WERI-Rb-1 (cell line): ENCODE measurements around the gene SOX18.

Source experiments
- DNase-seq: peaks from one replicate; pipeline ENCODE4 v3.0.0-alpha.2; 2020
- H3K27ac ChIP-seq: fragments of 250-450 bp; sonication (Bioruptor Pico); 2 replicates; pipeline ENCODE4 v1.5.1; 2020; ENCODE audit warnings: mild to moderate bottlenecking, moderate library complexity
- H3K27me3 ChIP-seq: fragments of 250-450 bp; sonication (Bioruptor Pico); 2 replicates; pipeline ENCODE4 v1.5.1; 2021; ENCODE audit warnings: mild to moderate bottlenecking, low read depth, moderate library complexity; ENCODE audit not compliant: insufficient read depth, severe bottlenecking
- H3K36me3 ChIP-seq: fragments of 250-450 bp; sonication (Bioruptor Pico); 2 replicates; pipeline ENCODE4 v1.5.1; 2020; ENCODE audit warnings: mild to moderate bottlenecking, moderate library complexity
- H3K4me3 ChIP-seq: 2 replicates; pipeline ENCODE4 v1.5.1; 2011; ENCODE audit warnings: low read depth, mild to moderate bottlenecking, control low read depth, low read length
- H3K9me3 ChIP-seq: fragments of 250-450 bp; sonication (Bioruptor Pico); 2 replicates; pipeline ENCODE4 v1.5.1; 2021; ENCODE audit warnings: mild to moderate bottlenecking, moderate library complexity; ENCODE audit not compliant: severe bottlenecking
- TF ChIP-seq, protein P1 (sequence below): IDR thresholded peaks from 2 replicates; pipeline ENCODE4 v1.5.1; 2011; ENCODE audit warnings: low read depth, mild to moderate bottlenecking, control low read depth, inconsistent platforms, low read length

Gene SOX18

DNA sequence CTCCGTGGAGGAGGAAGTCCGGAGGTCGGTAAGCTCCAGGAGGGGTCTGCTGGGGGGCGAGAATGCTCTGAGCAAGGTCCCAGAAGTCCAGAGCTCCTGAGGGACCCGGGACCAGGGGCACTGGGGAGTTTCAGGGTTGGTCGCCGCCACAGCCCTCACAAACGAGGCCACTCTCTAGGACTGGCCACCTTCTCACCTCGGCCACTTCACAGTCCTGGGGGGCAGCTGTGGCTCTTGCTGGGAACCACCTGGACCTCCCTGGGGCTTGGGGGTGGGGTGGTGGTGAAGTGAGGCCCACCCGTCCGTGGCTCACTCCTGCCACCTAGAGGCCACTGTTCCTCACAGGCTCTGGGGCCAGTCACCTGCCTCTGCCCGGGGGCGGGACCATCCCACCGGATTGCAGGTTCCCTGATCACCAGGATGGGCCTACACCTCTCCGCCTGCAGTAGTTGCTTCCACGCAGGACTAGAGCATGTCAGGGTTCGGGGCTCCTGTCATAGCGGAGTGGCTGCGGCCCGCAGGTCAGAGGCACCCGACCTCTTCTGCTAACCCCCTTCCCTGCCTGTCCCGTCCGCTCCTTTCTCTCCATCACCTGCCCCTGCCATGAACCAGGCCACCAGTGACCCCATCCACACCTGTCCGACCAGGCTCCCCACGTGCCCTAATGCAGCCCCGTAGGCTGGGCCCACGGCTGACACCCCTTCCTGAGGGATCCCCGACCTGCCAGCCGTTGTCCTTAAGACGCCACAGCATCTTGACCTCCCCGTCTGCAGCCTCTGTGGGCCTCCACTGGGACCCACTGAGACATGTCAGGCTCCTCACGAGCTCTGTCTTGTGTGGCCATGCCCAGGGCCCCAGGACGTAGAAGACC lies 8.4 kb upstream of the SOX18 start:
- peak; percentile 81 for DNase-seq
- H3K9me3 ChIP-seq: no peaks in the 10 kb centered on the region
- H3K27me3 ChIP-seq: no peaks in the 10 kb centered on the region
- no peak overlapping the region for H3K4me3 ChIP-seq
- H3K36me3 ChIP-seq: no peaks in the 10 kb centered on the region
- TF ChIP-seq, protein P1, sequence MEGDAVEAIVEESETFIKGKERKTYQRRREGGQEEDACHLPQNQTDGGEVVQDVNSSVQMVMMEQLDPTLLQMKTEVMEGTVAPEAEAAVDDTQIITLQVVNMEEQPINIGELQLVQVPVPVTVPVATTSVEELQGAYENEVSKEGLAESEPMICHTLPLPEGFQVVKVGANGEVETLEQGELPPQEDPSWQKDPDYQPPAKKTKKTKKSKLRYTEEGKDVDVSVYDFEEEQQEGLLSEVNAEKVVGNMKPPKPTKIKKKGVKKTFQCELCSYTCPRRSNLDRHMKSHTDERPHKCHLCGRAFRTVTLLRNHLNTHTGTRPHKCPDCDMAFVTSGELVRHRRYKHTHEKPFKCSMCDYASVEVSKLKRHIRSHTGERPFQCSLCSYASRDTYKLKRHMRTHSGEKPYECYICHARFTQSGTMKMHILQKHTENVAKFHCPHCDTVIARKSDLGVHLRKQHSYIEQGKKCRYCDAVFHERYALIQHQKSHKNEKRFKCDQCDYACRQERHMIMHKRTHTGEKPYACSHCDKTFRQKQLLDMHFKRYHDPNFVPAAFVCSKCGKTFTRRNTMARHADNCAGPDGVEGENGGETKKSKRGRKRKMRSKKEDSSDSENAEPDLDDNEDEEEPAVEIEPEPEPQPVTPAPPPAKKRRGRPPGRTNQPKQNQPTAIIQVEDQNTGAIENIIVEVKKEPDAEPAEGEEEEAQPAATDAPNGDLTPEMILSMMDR: peak; percentile 82
- no peak overlapping the region for H3K27ac ChIP-seq

DNA sequence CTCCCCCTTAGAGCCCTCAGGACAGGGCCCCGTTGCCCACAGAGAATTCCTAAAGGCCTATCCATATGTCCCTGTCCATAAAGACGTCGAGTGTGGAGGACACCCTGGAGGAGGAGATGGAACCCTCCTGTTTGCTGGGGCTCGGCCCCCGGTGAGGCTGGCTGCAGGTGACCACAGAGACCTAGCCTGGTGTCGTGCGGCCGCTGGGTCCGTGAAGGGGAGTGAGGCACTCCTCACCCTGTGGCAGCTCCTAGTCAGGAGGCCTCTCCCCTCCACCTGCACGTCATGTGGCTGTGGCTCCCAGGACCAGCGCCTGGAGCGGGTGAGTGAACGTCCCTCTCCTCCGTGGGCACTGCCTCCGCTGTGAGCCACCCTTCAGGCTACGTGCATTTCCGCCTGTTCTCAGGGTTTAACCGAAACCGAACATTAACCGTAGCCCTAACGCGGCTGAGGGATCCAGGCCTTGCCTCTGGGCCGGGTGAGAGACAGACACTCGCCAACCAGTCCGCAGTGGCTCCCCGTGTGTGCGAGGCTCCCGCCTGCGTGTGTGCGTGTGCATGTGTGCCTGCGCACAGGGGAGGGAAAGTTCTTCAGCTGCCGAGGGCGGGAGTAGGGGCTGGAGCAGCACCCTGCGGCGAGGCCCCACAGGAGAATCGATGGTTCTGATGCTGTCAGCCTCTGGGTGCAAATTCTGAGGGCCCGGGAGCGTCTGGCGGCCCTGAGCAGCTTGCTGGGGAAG lies 7.6 kb upstream of the SOX18 start:
- DNase-seq: no peak
- Histone ChIP-seq H3K27me3 (no peaks in the 10 kb centered on the region), H3K4me3 (no peak overlapping the region), H3K9me3 (no peaks in the 10 kb centered on the region), H3K27ac (no peak overlapping the region), H3K36me3 (no peaks in the 10 kb centered on the region)
- TF ChIP-seq, protein P1: no peak

DNA sequence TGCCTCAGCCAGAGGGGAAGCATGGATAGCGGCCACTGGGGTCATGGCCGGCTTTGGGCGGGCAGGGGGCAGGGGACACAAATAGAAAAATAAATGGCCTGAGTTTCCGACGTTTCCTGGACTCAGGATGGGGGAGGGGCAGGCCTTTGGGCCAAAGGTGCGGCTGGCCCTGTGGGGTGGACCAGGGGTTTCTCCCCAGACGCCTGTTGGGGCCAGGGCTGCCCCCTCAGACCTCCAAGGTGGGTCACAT lies 7.1 kb upstream of the SOX18 start:
- H3K4me3 ChIP-seq: no peak overlapping the region
- DNase-seq: no peak
- H3K27ac ChIP-seq: no peak overlapping the region
- TF ChIP-seq, protein P1: no peak
- H3K9me3 ChIP-seq: no peaks in the 10 kb centered on the region
- H3K27me3 ChIP-seq: no peaks in the 10 kb centered on the region
- no peaks in the 10 kb centered on the region for H3K36me3 ChIP-seq

DNA sequence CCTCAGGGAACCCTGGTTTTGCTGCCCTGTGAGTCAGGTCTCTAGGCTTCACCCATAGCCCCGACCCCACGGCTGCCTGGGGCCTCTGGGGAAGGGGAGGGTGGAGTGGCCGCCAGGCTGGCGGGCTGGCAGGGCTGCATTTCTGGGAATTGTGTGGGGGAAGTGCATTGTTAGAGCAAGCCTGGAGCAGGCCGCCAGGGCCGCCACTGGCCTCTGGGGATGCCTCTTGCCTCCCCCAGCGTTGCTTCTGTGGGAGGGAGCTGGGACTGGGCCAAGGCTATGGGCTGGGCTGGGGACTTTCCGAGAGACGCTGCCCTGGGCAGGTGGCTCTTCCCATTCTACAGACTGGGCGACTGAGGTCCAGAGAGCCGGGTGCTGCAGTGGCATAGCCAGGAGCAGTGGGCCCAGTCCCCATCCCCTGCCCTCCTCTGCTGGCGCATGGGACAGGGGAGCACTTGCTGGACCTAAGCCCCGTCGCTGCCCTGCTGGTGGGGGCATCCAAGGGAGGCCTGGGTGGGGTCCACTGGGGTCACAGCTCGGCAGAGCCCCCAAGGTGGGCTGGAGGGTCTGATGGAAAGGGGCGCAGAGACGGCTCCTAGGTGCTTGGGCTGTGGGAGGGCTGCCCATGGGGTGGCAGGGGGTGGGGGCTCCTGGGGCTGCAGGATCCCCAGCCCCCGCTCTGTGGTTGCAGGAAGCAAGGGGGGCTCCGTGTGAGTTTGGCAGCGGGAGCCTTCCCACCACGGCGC lies 6.6 kb upstream of the SOX18 start:
- H3K27me3 ChIP-seq: no peaks in the 10 kb centered on the region
- no peaks in the 10 kb centered on the region for H3K36me3 ChIP-seq
- DNase-seq: no peak
- TF ChIP-seq, protein P1: no peak
- no peak overlapping the region for H3K27ac ChIP-seq
- H3K9me3 ChIP-seq: no peaks in the 10 kb centered on the region
- H3K4me3 ChIP-seq: no peak overlapping the region

DNA sequence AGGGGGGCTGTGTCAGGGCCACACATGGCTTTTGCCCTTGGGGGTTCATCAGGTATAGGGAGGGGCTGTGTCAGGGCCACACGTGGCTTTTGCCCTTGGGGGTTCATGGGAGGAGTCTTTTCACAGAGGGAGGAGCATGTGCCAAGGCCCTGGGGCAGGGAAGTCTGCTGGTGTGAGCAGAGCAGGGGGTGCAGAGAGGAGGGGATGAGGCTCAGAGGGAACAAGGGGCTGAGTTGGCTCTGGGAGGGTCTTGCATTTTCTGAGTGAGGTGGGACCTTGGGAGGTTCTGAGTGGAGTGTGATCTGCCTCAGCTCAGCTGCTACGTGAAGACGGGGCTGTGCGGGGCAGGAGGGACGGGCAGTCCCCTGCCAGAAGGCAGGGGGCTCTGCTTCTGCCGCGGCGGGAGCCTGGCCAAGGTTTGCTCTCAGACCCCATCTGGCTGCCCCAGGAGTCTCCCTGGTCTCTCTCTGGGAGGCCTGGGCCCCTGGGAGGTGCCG lies 6.0 kb upstream of the SOX18 start:
- no peaks in the 10 kb centered on the region for H3K36me3 ChIP-seq
- H3K4me3 ChIP-seq: no peak overlapping the region
- no peak overlapping the region for H3K27ac ChIP-seq
- TF ChIP-seq, protein P1: no peak
- no peaks in the 10 kb centered on the region for H3K9me3 ChIP-seq
- no peak for DNase-seq
- H3K27me3 ChIP-seq: no peaks in the 10 kb centered on the region
